ENCODE measurements around the gene CHURC1.
"Not testable (repeated sequence)": the region's sequence is repeated elsewhere in the genome, so short reads cannot be mapped to it uniquely, and the experiment has no call there.

The CHURC1 gene

DNA sequence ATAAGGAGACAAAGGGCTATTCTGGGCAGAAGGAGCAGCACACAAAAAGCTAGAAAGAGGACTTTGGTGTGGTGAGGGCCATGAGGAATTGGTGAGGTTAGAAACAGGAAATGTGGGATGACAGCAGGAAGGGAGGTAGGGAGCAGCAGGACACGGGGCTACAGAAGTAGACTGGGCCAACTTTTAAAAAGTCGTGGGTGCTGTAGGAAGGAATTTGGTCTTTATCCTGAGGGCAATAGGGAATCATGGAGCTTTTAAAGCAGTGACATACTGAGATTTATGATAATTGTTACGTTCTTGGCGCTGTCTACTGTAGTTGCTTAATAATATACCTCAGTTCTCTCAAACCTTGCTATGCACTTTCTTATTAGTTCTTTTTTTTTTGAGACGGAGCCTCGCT, 8.2 kb upstream of the CHURC1 start:
- DNase-seq (ENCODE audit: extremely low read depth in 1 of 2, low read depth in 1 of 2), result no peak

DNA sequence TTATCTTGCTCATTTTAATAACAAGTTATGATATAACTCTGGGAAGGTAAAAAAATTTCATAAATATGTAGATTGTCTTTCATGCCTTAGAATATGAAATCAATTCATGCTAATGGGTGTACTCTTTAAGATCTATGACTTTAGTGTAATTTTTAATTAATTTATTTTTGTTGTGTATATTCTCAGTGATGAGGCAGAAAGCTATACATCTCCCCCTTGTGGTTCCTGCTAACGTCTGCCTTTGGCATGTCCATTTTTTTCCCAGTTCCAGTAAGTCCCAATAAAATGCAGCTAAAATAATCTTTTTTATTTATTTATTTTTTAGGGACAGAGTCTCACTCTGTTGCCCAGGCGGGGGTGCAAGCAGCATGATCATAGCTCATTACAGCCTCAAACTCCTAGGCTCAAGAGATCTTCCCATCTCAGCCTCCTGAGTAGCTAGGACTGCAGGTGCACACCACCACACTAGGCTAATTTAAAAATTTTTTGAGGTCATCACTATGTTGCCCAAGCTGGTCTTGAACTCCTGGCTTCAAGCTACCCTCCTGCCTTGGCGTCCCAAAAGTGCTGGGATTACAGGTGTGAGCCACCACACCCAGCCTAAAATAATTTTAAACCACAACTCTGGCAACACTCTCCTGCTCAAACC, 3.3 kb upstream of the CHURC1 start:
- DNase-seq (ENCODE audit: extremely low read depth in 1 of 2, low read depth in 1 of 2), result no peak

- no peak for DNase-seq (ENCODE audit: extremely low read depth in 1 of 2, low read depth in 1 of 2)
Measured at GRCh38 chr14:64912261-64912660, 2.0 kb upstream of the CHURC1 start.

GRCh38 chr14:64913477-64913876, 778 bp upstream of the CHURC1 start:
- not testable (repeated sequence) for DNase-seq (ENCODE audit: extremely low read depth in 1 of 2, low read depth in 1 of 2)

DNA sequence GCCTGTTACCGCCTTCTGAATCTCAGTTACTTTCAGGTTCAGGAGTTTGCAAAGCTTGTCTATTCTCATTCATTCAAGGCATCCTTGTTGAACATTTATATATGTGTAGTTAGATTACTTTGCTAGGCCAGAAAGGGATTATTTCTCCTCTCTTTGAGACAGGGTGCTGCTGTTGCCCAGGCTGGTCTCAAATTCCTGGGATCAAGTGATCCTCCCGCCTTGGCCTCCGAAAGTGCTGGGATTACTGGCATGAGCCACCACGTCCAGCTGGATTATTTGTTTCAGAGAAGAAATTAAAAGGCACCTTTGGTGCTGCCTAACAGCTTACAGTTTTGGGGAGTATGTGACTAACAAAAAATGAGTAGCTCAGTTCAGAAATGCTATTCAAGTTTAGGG, 772 bp downstream of the CHURC1 start:
- no peak for DNase-seq (ENCODE audit: extremely low read depth in 1 of 2, low read depth in 1 of 2)

DNA sequence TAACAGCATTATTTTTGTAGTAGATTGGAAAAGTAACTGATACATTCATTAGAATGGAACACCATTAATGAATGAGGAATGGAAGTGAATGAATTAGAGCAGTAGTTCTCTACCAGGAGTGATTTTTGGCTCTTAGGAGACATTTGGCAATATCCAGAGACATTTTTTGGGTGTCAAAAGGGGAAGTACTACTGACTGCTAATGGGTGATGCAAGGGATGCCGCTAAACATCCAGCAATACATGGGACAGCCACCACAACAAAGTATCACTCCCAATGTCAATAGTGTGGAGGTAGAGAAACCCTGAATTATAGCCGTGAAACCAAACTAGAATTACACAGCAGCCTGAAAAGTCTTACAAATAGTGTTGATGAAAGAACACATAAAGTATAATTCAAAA, 1.5 kb downstream of the CHURC1 start:
- DNase-seq (ENCODE audit: extremely low read depth in 1 of 2, low read depth in 1 of 2), result no peak

DNA sequence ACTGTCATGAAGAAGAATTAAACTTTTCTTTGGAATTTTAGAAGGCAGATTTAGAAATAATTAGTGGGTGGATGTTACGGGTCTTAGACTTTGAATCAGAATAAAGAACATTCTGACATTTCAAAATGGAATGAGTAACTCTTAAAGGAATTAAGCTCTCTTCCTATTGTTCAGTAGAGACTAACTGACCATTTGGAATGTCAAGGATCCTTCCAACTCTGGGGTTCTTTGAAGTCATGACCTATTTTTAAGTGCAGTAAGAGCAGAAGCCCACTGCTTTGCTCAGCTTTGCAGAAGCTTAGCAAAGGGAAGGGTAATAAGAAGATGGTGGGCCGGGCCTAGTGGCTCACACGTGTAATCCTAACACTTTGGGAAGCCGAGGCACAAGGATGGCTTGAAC, 4.0 kb downstream of the CHURC1 start:
- no peak for DNase-seq (ENCODE audit: extremely low read depth in 1 of 2, low read depth in 1 of 2)

DNA sequence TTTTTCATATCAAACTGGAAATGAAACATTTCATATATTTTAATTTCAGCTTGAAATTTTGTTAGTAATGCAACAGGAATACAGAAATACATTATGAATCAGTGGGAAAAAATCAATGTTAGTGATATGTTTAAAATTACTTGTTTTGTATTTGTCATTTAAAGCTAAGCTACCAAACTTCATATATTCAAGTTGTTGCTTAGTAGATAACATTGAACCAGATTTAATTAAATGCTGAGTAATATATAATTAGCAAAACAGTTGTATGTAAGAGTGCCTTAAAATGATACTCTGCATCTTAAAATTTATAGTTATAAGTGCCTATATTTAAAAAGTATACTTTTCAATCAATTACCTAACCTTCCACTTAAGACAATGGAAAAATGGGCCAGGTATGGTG, 5.0 kb downstream of the CHURC1 start:
- DNase-seq (ENCODE audit: extremely low read depth in 1 of 2, low read depth in 1 of 2), result no peak

DNA sequence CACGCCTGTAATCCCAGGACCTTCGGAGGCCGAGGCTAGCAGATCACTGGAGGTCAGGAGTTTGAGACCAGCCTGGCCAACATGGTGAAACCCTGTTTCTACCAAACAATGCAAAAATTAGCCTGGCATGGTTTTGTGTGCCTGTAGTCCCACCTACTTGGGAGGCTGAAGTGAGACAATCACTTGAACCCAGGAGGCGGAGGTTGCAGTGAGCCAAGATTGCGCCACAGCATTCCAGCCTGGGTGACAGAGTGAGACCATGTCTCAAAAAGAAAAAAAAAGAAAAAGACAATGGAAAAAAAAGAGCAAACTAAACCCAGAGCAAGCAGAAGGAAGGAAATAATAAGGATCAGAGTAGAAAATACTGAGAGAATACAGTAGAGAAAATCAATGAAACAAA, 5.4 kb downstream of the CHURC1 start:
- DNase-seq (ENCODE audit: extremely low read depth in 1 of 2, low read depth in 1 of 2), result no peak

DNA sequence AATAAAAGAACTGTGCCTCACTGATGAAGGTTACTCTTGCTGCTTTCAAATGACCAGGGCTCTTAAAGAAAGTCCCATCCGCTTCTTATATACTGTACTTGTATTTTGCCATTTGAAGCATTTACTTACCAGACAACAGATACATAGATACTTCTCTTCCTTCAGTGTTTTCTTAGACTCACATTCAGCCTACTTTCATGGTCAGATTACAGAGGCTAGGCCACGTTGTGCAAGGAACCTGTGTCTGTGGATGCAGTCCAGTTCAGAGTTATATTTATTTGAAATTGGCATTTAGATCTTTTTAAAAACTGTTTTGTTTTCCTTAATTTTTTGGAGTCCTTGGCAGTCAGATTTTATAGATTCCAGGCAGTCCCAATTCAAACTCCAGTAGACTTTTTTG, 6.2 kb downstream of the CHURC1 start:
- DNase-seq (ENCODE audit: extremely low read depth in 1 of 2, low read depth in 1 of 2), result no peak

GRCh38 chr14:64923015-64923414, 8.8 kb downstream of the CHURC1 start:
- no peak for DNase-seq (ENCODE audit: extremely low read depth in 1 of 2, low read depth in 1 of 2)

DNA sequence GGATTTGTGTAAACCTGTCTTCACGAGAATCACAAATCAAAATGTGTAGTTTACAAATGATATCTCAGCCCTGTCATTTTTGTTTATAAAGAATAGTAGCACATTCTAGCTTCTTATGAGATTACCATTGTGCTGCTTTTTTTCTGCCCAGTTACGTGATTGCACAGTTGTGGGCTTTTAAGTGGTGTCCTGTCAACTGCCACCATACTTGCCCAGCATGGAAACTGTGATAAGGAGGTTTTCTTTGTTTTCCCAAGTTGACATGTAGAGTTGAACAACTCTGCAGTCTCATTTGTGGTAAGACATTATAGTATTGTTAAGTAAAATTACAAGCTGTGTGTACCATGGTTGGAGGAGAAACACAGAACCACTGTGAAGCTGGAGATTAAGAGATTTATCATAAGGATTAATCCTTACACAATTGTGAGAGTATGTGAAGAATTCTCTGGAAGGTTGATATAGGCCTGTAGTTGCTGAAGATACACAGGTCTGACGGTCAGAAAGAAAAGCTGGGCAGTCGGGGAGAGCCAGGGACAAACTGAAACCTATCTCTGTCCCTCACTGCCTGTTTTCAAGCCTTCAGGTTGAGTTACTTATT, 12.2 kb downstream of the CHURC1 start:
- no peak for DNase-seq (ENCODE audit: extremely low read depth in 1 of 2, low read depth in 1 of 2)

GRCh38 chr14:64927031-64927430, 12.8 kb downstream of the CHURC1 start:
- no peak for DNase-seq (ENCODE audit: extremely low read depth in 1 of 2, low read depth in 1 of 2)

DNA sequence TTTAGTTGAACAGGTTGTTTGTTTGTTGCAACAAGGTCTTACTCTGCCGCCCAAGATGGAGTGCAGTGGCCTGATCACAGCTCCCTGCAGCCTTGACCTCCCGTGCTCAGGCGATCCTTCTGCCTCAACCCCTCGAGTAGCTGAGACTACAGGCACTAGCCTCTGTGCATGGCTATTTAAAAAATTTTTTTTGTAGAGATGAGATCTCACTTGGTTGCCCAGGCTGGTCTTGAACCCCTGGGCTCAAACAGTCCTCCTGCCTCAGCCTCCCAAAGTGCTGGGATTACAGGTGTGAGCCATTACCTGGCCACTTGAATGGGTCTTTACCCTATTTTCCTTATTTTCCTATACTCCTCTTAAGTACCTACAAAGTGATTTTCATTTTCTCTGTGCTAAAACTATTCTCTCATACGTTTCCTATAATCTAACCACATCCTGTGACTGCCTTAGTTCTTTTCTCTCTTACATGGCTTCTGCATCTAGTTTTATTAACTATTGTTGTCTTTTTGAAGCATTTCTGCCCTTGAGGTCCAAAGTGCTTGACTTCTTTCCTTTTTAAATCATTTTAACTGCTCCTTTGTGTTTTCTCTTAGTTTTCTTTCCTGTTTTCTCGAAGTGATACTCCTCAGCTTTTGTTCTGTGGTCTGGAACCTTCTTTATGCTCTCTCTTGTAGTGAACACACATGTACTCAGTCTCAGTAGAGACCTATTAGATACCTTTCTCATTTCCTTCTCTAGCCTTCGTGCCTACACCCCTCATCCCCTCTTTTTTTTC, 14.2 kb downstream of the CHURC1 start:
- DNase-seq (ENCODE audit: extremely low read depth in 1 of 2, low read depth in 1 of 2), result no peak

- no peak for DNase-seq (ENCODE audit: extremely low read depth in 1 of 2, low read depth in 1 of 2)
Measured at GRCh38 chr14:64929014-64929359, 14.7 kb downstream of the CHURC1 start.

GRCh38 chr14:64930085-64930843, 16.0 kb downstream of the CHURC1 start:
- no peak for DNase-seq (ENCODE audit: extremely low read depth in 1 of 2, low read depth in 1 of 2)

DNA sequence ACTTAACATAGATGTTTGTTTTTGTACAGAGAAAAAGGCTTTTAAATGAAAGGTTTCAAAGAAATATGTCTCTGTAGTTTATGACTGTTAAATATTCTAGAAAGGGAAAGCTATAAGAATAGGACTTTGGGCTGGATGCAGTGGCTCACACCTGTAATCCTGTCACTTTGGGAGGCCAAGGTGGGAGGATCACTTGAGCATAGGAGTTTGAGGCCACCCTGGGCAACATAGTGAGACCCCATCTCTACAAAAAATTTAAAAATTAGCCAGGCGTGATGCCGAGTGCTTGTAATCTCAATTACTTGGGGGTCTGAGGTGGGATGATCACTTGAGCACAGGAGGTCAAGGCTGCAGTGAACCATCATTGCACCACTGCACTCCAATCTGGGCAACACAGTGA, 16.9 kb downstream of the CHURC1 start:
- no peak for DNase-seq (ENCODE audit: extremely low read depth in 1 of 2, low read depth in 1 of 2)

- DNase-seq (ENCODE audit: extremely low read depth in 1 of 2, low read depth in 1 of 2), result no peak
Measured at GRCh38 chr14:64932231-64932630, 18.0 kb downstream of the CHURC1 start.

- DNase-seq (ENCODE audit: extremely low read depth in 1 of 2, low read depth in 1 of 2), result no peak
Measured at GRCh38 chr14:64934338-64934929, 20.2 kb downstream of the CHURC1 start.

DNA sequence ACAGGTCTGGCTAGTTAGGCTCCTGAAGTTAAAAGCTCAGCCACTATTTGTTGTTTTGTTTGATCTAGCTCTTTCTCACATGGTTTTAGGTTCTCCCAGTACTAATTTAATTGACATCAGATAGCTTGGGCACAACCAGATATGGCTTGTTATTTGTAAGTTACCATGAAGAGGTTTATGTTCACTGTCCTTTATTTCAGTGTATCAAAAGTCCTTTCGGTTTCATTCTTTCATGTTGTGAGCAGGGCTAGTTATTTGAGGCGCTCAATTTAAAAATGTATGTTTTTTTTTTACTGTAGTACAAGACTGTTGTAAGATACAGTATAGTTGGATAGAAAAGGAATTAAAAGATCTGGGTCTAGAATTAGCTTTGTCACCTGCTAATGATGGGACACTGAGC, 21.3 kb downstream of the CHURC1 start:
- no peak for DNase-seq (ENCODE audit: extremely low read depth in 1 of 2, low read depth in 1 of 2)

DNA sequence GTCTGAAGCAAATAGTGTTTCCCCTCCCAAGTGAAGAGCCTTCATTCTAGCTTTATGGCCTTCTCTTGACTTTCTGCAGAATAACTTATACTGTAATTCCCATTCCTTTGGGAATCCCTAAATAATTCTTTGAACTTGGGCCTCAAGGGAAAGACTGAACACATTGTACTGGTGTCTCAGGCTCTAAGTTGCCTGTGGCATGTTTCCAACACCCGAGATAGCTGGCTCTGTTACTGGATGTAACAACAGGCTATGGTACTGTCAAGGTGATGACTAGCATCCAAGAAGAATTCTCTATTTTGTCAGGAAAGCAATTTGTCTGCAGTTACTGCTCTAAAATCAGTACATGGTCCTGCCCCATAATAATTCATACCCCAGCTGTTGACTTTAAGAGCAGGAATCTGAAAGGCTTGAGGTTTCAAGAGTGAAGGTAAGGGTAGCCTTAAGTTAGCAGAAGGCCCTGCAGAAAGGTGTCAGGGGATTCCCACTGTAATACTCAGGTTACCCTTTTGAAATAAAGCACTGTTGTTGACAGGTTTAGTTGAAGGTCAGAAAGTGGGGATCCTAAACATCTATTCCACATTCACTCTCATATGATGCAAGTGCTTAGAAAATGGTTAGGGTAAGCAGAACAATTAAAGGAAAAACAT, 23.0 kb downstream of the CHURC1 start:
- no peak for DNase-seq (ENCODE audit: extremely low read depth in 1 of 2, low read depth in 1 of 2)

Data from stimulated activated CD8-positive, alpha-beta memory T cell treated with anti-CD3 and anti-CD28 coated beads, Interleukin-7, amount 100 ng/mL, for 48 hours (primary cell).